Activated CD4-positive, alpha-beta T cell treated with anti-CD3 and anti-CD28 coated beads, Interleukin-2, amount 50 U/mL, for 24 hours (primary cell): ENCODE results near the gene KRT16.
"Not testable (repeated sequence)": the region's sequence is repeated elsewhere in the genome, so short reads cannot be mapped to it uniquely, and the experiment has no call there.

Source experiments
- DNase-seq, 2 donors: peaks; one replicate each; pipeline ENCODE4 v3.0.0-alpha.2; 2020; ENCODE audit warnings: low read depth in 1 of 2, low spot score in 1 of 2

The KRT16 gene

DNA sequence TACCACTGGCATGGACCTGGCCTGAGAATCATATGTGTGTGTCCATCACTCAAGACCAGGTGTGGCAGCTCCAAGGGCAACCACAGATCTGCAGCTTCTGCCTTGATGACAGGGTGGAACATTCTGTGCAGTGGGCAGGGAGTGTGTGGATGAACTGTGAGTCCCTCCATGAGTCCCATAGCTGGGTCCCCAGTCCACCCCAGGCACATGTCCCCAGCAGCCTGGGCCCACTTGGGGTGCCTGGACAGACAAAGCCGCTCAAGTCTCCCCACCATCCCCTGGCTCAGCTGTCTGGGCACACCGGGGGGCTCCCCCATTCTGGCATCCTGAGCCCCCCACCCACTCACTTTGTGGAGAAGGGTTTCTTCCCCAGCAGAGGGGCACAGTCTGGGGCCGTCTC lies 4.6 kb upstream of the KRT16 start:
- DNase-seq, result no peak

DNA sequence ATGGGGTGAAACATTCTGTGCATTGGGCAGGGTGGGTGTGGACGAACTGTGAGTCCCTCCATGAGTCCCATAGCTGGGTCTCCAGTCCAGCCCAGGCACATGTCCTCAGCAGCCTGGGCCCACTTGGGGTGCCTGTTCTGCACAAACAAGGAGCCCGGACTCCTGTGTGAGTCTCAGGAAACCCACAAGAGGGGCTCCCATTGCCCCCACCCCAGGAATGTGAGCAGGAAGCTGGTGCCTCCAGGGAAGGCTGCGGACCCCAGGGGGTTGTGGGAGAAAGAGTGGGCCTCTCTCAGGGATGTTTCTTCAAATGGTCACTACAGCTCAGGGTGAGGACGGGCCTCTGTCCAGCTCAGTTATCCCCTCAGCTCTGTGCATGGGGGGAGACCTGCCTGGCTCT lies 3.9 kb upstream of the KRT16 start:
- not testable (repeated sequence) for DNase-seq

- no peak for DNase-seq
Observed at GRCh38 chr17:41615454-41615853, 2.9 kb upstream of the KRT16 start.

GRCh38 chr17:41614767-41615166 lies 2.2 kb upstream of the KRT16 start:
- not testable (repeated sequence) for DNase-seq

- no peak for DNase-seq
Observed at GRCh38 chr17:41614098-41614497, 1.5 kb upstream of the KRT16 start.

GRCh38 chr17:41613277-41614082 lies 913 bp upstream of the KRT16 start:
- DNase-seq, result no peak

DNA sequence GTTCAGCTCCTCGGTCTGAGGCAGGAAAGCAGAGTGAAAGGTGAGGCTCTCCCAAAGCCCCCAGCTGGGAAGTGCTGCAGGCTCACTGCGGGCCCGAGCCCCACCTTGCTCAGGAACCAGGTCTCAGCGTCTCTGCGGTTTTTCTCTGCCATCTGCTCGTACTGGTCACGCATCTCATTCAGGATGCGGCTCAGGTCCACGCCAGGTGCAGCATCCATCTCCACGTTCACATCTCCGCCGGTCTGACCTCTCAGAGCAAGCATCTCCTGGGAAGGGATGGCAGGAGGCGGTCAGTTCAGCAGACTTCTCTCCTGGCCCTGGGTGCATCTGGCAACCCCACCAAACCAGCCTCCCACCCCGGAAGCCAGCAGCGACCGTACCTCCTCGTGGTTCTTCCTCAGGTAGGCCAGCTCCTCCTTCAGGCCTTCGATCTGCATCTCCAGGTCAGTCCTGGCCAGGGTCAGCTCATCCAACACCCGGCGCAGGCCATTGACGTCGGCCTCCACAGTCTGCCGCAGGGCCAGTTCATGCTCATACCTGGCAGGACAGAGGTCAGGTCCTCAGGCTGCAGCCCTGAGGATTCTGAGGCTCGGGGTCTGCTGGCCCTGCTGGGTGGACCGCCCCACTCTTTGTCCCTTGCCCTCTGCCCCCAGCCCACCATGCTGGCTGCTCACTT lies 1.5 kb downstream of the KRT16 start:
- no peak for DNase-seq

DNA sequence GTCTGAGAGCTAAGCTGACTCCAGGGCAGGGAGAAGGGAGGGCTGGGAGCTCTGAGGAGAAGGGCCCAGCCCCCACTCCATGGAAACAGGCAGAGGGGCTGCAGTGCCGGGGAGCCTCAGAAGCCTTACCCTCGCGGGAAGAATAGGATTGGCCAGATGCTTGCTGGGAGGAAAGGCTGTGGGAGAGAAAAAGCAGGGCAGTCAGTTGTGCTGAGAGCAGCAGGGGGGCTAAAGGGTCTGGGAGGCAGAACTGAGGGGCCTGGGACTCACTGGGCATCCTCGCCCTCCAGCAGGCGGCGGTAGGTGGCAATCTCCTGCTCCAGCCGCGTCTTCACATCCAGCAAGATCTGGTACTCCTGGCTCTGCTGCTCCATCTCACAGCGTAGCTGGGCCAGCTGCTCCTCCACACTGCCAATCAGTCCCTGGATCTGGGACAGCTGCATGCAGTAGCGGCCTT lies 2.5 kb downstream of the KRT16 start:
- not testable (repeated sequence) for DNase-seq

GRCh38 chr17:41606930-41607329 lies 5.6 kb downstream of the KRT16 start:
- not testable (repeated sequence) for DNase-seq

DNA sequence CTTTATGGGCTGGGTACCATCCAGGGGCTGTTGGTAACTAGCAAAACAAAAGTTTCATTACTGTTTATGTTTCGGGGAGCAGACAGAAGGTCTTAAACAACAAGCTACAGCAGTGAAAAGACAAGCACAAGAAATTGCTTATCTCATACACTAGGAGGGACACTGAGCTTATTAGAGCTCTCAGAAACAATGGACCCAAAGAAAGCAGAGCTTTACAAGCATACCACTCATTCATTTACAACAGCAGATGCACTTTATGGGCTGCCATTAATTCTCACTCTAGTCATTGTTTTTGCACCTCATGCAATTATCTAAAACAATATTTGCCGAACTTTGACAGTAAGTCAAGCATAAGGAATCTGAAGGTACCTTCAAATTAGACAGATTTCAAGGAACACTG lies 10.0 kb downstream of the KRT16 start:
- DNase-seq, result no peak

DNA sequence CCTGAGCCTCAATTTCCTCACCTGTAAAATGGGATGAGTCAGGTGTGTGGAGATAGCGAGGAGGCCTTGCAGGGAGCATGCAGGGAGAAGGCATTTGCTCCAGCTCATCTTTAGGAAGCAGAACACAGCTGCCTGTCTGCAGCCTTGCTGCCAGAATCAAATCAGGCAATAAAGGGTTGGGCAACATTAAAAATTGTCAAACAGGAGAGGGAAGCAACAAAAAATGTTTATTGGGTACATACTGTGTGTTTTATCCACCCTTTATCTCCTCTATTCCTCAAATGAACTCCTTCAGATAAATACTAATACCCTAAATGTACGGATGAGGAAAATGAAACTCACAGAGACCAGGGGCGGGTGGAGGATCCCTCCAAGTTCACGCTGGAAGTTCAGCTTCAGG lies 12.2 kb downstream of the KRT16 start:
- no peak for DNase-seq

DNA sequence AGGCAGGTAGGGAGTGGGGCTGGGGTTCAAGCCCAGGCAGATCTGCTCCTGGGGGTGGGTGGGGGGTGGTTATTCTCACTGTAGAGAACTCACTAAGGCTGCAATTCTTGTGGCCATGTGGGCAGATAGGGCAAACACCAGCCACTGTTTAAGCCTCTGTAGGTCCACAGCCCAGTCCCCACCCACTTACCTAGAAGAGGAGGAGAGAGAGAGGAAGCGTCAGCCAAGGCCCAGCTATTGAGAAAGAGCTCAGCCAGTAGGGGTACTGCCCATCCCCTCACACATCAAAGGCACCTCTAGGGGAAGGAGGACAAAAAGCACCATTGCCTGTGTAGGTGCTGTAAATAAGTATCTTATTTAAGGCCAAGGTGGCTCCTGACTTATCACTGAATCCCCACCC lies 12.9 kb downstream of the KRT16 start:
- no peak for DNase-seq

DNA sequence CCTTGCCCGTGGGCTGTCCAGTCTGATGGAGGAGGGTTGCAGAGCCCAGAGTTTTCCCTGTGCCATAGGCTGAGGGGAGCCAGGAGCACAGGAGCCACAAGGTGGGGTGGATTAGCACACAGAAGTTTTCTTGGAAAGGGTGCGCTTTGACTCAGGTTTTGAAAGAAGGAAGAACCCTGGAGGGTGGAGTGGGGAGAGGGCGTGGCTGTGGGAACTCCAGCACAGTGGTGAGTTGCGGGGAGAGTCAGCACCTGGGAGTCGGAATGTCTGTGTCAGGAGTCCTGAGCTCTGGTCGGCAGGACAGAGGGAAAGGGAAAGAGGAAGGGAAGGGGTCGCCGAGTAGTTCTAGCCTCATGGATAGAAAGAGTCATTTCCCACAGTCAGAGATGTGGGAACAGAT lies 17.0 kb downstream of the KRT16 start:
- DNase-seq, result no peak

- no peak for DNase-seq
Observed at GRCh38 chr17:41594363-41594915, 18.1 kb downstream of the KRT16 start.

DNA sequence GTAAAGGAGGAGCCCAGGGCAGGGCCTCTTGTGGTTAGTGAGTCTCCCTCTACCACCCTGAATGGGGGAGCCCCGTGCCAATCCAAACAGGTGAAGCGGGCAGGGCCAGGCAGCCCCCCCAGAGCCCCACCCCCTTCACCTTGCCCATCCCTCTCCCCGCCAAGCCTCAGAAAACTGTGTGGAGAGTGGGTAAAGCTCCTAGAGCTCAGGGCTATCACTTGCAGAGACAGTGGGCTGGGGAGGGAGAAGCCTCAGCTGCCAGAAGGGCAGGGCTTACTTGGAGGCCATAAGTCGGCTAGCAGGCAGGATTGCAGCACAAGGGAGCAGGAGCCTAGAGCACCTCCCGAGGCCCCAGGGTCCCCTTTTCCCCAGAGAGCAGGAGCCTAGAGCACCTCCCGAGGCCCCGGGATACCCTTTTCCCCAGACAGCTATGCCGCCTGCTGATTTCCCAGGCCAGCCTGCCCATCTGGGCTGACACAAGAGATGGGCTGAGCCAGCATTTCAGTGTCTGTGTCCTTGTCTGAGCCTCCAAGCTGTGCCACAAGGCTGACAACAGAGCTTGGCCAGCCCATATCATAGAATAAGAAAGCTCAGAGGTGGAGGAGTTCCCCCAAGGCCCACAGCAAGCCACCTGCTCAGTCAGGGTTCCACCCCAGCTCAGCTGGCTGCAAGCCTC lies 19.1 kb downstream of the KRT16 start:
- DNase-seq, result no peak

DNA sequence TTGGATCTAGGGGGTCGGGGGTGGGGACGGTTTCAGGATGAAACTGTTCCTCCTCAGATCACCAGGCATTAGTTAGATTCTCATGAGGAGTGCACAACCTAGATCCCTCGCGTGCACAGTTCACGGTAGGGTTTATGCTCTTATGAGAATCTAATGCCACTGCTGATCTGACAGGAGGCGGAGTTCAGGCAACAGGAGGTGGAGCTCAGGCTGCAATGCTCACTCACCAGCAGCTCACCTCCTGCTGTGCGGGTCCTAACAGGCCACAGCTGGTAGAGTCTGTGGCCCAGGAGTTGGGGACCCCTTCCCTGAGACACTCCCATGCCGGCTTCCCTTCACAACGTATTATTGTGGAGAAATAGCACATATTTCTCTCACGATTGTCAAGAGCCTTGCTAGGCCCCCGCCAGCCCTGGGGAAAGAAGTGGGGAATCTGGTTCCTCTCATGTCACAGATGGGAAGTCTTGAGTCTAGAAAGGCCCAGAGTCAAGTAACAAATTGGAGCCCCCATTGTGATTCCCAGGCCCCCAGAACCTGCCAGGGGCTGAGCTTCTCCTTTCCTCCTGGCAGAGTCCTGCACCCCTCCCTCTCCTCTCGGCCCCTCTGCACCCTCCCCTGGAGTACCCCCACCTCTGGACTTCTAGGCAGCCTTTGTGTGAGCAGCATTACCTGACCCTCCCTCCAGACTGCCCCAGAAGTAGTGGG lies 19.8 kb downstream of the KRT16 start:
- DNase-seq, result no peak

- no peak for DNase-seq
Observed at GRCh38 chr17:41589301-41589700, 23.3 kb downstream of the KRT16 start.

DNA sequence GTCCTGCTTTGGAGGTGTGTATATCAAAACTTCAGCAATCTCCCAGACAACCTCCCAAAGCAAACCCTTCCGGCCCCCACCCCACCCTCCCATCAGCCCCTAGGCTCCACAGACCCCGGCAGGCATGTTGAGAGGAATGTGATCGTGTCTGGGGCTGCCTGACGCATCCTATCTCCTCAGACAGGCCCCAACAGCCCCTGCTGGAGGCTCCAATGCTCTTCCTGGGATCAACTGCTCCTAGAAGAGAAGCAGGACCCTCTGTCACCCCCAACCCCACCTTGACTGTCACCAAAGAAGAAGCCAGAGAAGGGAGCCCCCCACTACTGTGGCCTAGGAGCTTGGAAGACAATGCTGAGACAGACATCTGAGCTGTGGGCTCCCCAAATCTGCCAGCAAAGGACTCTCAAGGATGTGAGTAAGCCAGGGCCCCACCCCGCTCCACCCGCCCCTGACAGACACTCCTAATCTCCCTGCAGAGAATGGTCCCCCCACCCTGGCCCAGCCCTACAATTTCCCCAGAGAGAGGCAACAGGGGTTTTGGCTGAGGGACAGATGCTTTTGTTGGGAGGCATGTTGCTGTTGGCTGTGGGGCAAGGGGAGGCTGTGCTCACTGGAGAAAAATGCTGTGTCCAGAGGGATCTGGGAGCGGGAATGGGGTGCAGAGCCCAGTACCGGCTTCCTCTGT lies 24.3 kb downstream of the KRT16 start:
- no peak for DNase-seq

DNA sequence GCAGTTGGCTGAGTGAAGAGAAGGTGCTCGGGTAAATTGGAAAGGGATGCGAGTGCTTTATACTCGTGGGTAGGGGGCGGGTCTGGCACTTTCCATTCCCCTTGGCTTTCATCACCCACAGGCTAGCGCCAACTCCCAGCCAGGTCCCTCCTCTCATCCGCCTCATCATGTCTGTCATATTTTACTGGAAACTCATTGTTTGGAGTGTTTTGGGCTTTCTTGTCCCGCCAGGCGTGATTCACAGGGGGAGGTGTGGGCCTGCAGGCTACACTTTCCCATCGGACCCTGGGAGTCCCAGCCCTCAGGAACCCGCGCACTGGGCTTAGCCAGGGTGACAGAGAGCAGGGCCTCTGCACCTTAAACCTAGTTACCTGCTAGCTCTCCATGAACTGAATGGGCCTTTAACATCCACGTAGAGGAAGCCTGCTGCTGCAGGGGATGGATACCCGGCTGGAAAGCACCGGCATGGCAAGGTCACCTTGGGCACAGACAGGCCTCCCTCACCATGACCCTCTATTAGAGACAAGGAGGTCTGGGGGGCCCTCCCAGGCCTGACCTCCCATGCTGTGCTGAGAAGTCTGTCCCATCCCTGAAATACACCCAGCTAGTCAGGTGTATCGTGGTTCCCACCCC lies 25.6 kb downstream of the KRT16 start, which contains the start of gene KRT14:
Gene KRT14 (minus strand): TSS at position 33 of the 633 bp plus-strand sequence. CDS start 61 bp downstream, outside the sequence.
- no peak for DNase-seq
